ENCODE data around the gene WWOX.

Gene WWOX

DNA sequence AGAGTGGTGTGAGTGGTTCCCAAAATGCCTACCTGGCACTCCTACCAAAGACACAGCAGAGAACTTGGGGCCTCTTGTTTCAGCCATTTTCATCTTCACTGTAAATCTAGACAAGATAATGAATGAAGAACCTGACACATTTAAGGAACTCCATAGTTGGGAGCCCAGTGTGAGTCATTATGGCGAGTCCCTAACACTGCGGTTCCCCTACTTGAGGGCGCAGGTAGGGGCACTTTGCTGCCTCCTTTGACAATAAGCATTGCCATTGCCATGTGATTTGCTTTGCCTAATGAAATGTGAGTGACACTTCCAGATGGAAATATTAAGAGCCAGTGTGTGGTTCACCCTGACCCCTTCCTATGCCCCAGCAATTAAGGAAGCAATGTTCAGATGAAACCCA, 983.5 kb downstream of the WWOX start:
- H3K27me3 ChIP-seq (replicated peaks; ENCODE audit: control insufficient read depth, insufficient read depth, low read length), result no peaks in the 10 kb centered on the region; the same call in 1 of the 2 replicates
- no peak for DNase-seq (ENCODE audit: extremely low read depth, insufficient read length)
- no peak overlapping the region for H3K4me3 ChIP-seq (replicated peaks; ENCODE audit: low read depth, low read length)
- no peaks in the 10 kb centered on the region for H3K36me3 ChIP-seq (ENCODE audit: control insufficient read depth, insufficient read depth, low read length)
- TF ChIP-seq, protein P1, sequence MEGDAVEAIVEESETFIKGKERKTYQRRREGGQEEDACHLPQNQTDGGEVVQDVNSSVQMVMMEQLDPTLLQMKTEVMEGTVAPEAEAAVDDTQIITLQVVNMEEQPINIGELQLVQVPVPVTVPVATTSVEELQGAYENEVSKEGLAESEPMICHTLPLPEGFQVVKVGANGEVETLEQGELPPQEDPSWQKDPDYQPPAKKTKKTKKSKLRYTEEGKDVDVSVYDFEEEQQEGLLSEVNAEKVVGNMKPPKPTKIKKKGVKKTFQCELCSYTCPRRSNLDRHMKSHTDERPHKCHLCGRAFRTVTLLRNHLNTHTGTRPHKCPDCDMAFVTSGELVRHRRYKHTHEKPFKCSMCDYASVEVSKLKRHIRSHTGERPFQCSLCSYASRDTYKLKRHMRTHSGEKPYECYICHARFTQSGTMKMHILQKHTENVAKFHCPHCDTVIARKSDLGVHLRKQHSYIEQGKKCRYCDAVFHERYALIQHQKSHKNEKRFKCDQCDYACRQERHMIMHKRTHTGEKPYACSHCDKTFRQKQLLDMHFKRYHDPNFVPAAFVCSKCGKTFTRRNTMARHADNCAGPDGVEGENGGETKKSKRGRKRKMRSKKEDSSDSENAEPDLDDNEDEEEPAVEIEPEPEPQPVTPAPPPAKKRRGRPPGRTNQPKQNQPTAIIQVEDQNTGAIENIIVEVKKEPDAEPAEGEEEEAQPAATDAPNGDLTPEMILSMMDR (IDR thresholded peaks at IDR 0.05; ENCODE audit: insufficient read depth, low read length, poor library complexity, severe bottlenecking), result no peak

- TF ChIP-seq, protein P1 (IDR thresholded peaks at IDR 0.05; ENCODE audit: insufficient read depth, low read length, poor library complexity, severe bottlenecking), result no peak
- Histone ChIP-seq H3K36me3 (ENCODE audit: control insufficient read depth, insufficient read depth, low read length) (no peaks in the 10 kb centered on the region), H3K4me3 (replicated peaks; ENCODE audit: low read depth, low read length) (no peak overlapping the region), H3K27me3 (replicated peaks; ENCODE audit: control insufficient read depth, insufficient read depth, low read length) (no peaks in the 10 kb centered on the region; the same call in 1 of the 2 replicates)
- no peak for DNase-seq (ENCODE audit: extremely low read depth, insufficient read length)
Measured at GRCh38 chr16:79083508-79084299, 984.2 kb downstream of the WWOX start.

- TF ChIP-seq, protein P1 (IDR thresholded peaks at IDR 0.05; ENCODE audit: insufficient read depth, low read length, poor library complexity, severe bottlenecking), result no peak
- DNase-seq (ENCODE audit: extremely low read depth, insufficient read length), result no peak
- no peak overlapping the region for H3K4me3 ChIP-seq (replicated peaks; ENCODE audit: low read depth, low read length)
- H3K36me3 ChIP-seq (ENCODE audit: control insufficient read depth, insufficient read depth, low read length), result no peaks in the 10 kb centered on the region
- H3K27me3 ChIP-seq (replicated peaks; ENCODE audit: control insufficient read depth, insufficient read depth, low read length), result no peaks in the 10 kb centered on the region
Measured at GRCh38 chr16:79088971-79089370, 989.5 kb downstream of the WWOX start.

DNA sequence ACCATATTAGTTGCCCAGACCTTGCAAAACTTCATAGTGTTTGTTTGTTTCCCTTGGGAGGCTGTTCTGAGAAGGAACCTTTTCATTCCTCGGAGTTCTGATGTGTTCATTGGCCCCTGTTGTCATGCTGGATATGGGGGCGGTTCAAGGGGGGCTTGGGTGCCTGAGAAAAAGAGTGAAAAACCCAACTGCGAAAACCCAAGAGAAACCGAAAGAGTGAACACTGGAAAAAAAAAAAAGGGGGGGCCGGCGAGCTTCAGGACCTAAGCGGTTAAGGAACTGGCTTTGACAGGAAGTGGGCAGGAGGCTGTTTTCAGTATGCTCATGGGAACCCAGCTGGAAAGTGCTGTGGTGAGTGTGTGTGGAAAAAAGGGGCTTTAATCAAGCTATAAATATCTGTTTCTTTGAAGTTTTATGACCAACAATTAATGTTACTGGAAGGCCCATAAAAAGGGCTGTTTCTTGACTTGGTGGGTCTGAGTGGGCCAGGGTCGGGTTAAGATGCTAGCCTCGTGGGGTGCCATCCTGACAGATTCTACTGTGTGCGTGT, 990.4 kb downstream of the WWOX start:
- no peaks in the 10 kb centered on the region for H3K27me3 ChIP-seq (replicated peaks; ENCODE audit: control insufficient read depth, insufficient read depth, low read length)
- no peak for DNase-seq (ENCODE audit: extremely low read depth, insufficient read length)
- TF ChIP-seq, protein P1 (IDR thresholded peaks at IDR 0.05; ENCODE audit: insufficient read depth, low read length, poor library complexity, severe bottlenecking), result no peak

DNA sequence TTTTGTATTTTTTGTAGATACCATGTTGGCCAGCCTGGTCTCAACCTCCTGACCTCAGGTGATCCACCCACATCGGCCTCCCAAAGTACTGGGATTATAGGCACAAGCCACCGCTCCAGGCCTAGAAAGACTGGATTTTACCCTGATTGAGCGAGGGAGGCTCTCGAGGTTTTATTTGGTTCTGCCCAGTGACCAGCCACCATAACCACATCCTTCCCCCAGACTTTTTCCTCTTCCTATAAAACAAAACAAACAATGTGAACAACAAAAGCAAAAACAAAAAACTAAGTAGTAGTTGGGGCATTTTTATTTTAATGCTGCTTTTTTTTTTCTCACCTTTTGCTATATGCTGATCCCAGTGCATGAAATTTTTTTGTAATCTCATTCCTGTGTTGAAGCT, 991.5 kb downstream of the WWOX start:
- Histone ChIP-seq H3K27me3 (replicated peaks; ENCODE audit: control insufficient read depth, insufficient read depth, low read length) (no peaks in the 10 kb centered on the region), H3K36me3 (ENCODE audit: control insufficient read depth, insufficient read depth, low read length) (no peaks in the 10 kb centered on the region), H3K4me3 (replicated peaks; ENCODE audit: low read depth, low read length) (no peak overlapping the region)
- DNase-seq (ENCODE audit: extremely low read depth, insufficient read length), result no peak
- TF ChIP-seq, protein P1 (IDR thresholded peaks at IDR 0.05; ENCODE audit: insufficient read depth, low read length, poor library complexity, severe bottlenecking), result no peak

More for the DNA sequence above, 990.4 kb downstream of the WWOX start:
- Histone ChIP-seq H3K4me3 (replicated peaks; ENCODE audit: low read depth, low read length) (no peak overlapping the region), H3K36me3 (ENCODE audit: control insufficient read depth, insufficient read depth, low read length) (no peaks in the 10 kb centered on the region)
